GM18502 (cell line): Measurements from ENCODE around the gene MLX.
"Not testable (repeated sequence)": the region's sequence is repeated elsewhere in the genome, so short reads cannot be mapped to it uniquely, and the experiment has no call there.

Experiments
- ATAC-seq: cut with Tn5 transposase; IDR thresholded peaks from one replicate; pipeline ENCODE4 v1.9.1; 2021; ENCODE audit warnings: mild to moderate bottlenecking; ENCODE audit not compliant: unreplicated experiment, poor library complexity

Gene MLX

GRCh38 chr17:42613699-42614295 is 46.9 kb downstream of the MLX start:
- ATAC-seq, result no peak

- ATAC-seq, result peak; percentile 30
Observed at GRCh38 chr17:42617956-42618431, 51.1 kb downstream of the MLX start.

- peak; percentile 76 for ATAC-seq
Observed at GRCh38 chr17:42618442-42619150, 51.7 kb downstream of the MLX start.

DNA sequence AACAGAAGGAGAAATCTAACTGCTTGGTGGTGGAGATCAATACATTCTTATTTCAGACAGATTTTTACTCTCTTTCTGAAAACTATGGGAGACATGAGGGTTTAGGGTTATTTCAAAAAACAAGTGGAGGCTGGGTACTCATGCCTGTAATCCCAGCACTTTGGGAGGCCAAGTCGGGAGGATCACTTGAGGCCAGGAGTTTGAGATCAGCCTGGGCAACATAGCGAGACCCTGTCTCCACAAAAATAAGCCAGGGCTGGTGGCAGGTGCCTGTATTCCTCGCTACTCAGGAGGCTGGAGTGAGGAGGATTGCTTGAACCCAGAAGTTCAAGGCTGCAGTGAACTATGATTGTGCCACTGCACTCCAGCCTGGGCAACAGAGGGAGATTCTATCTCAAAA is 55.1 kb downstream of the MLX start:
- ATAC-seq, result not testable (repeated sequence)
